NCI-H2107 treated with DMSO at 0.1 percent for 48 hours (cell line): ENCODE data around the gene MAST3.

Experiments used
- DNase-seq: peaks from one replicate; lab custom pipeline; 2025; ENCODE audit not compliant: unreplicated experiment; lab: John Stamatoyannopoulos, UW

Gene MAST3

DNA sequence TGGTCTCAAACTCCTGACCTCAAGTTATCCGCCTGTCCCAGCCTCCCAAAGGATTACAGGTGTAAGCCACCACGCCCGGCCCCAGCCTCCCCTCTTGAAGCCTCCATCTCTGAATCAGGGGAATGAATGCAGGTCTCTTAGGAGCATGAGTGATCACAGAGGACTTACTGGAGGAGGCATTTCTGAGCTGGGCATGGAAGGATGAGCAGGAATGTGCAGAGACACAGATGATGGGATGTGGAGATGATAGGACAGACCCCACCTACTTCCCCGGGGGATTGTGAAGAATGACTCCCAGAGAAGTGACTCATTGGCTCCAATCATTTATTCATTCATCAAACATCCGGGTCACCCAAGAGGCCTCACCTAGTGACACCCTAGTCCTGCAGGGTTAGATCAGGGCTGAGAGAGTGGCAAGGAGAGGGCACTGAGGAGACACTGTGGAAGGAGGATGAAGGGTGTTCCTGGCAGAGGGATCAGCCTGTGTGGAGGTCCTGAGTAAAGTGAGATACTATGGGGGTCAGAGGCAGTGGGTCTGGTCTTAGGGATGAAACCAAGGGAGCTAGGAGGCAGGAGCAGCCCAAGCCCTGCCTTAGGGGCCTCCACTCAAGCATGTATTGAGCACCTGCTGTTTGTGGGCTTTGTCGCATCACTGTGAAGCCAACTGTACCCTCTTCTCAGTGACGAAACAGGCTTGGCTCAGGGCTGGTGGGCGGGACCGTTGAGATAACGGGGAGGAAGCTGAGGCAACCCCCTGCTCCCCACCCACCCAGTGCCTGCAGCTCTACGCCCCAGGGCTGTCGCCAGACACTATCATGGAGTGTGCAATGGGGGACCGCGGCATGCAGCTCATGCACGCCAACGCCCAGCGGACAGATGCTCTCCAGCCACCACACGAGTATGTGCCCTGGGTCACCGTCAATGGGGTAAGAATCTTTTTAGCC lies 79.1 kb downstream of the MAST3 start:
- no peak for DNase-seq

DNA sequence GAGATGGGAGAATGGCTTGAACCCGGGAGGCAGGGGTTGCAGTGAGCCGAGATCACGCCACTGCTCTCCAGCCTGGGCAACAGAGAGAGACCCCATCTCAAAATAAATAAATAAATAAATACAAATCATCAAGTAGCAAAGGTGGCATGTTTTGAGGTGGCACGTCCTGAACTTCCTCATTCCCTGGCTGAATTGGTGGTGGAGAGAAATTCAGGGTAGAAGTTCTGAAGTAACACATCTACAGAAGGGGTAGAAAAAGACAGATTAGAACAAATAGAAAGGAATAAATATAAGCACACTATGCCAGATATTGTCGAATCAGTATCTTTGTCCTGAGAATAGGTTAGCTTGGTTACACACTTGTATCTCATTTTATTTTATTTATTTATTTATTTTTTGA lies 82.4 kb downstream of the MAST3 start:
- DNase-seq, result no peak

- DNase-seq, result no peak
Measured at GRCh38 chr19:18183529-18183928, 86.0 kb downstream of the MAST3 start.

DNA sequence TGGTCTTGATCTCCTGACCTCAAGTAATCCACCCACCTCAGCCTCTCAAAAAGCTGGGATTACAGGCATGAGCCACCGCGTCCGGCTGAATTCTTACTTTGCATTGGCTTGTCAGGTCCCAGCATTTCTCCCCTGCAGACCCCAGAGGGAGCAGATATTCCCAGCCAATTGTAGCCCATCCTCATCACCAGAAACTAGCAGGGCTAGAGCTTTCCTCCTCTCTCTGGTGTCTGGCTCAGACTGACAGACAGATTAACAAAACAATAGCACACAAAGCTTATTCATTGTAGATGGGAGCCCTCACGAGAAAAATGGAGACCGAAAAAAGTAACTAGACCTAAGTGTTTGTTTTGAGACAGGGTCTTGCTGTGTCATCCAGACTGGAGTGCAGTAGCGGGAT lies 88.0 kb downstream of the MAST3 start:
- DNase-seq, result no peak

DNA sequence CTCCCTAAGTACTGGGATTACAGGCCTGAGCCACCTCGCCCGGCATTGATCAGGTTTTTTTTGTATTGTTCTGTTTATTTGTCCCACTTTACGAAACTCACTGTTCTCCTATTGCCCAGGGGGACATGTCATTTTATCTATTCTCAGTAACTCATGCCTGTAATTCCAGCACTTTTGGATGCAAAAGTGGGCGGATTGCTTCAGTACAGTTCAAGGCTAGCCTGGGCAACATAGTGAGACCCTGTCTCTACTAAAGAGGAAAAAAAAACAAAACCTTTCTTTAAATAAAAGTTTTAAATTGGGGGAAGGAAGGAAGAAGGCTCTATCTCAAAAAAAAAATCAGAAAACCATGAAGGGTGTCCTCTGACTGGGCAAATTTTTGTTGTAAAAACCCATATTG lies 92.7 kb downstream of the MAST3 start:
- no peak for DNase-seq

- no peak for DNase-seq
Measured at GRCh38 chr19:18191640-18192062, 94.1 kb downstream of the MAST3 start.

DNA sequence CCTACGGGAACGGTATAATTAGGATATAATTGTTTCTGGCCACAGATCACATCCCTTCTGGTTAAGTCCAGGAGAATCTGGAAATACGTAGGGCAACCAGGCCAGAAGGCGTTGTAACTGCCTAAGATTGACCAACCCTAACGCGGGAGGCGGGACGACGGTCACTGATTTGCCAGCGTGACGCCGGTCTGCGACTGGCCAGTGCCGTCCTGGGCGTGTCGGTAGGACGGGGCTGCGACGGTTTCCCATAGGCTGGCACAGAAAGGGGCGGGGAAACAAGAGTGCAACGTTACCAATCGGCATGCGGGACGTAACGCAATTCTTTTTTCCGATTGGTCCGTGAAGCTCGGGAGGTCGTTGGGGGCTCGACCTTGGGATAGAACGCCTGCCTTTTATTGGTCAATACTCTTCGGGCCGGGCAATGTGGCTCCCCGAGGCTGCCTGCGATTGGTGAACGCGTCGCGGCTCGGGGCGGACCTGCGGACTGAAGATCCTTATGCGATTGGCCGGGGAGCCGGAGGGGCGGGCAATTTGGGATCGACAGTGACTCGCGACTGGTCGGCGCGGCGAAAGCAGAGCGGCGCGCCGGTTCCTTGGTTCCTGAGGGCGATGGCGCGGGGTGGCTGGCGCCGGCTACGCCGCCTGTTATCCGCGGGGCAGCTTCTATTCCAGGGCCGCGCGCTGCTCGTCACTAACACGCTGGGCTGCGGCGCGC lies 95.3 kb downstream of the MAST3 start, which contains the start of gene MPV17L2:
MPV17L2 (plus strand) TSS at position 546 of the 715 bp plus-strand sequence; CDS start at position 610, 64 bp downstream.
- peak; percentile 98 for DNase-seq

DNA sequence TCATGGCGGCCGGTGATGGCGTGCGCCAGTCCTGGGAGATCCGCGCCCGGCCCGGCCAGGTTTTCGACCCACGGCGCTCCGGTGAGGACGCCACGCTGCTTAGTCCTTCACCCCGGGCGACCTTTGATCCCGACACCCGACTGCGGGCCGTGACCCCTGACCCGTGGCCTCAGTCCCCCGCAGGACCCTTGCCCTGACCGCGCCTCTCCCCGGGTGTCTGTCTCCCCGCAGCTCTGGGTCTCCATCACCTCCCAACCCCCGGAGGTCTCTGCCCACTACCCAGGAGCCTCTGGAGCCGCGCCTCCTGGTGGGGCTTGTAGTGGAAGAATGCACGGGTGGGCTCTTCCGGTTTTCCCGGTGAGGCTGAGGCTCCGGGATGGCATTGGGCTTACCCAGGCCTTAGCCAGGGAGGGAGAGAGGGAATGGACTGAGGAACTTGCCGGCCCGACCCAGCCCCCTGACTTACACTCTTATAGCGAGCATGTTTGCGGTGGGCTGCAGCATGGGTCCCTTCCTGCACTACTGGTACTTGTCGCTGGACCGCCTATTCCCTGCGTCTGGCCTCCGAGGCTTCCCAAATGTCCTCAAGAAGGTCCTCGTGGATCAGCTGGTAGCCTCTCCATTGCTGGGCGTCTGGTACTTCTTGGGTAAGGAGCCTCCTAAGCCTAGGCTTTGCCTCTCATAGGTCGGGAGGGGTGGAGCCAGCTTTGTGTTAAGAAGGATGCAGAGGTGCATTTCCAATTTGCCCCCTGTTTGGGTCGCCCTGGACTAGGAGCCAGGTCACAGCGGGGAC lies 96.0 kb downstream of the MAST3 start:
- DNase-seq, result no peak

- DNase-seq, result no peak
Measured at GRCh38 chr19:18194181-18194530, 96.6 kb downstream of the MAST3 start.

GRCh38 chr19:18194554-18195238 lies 97.1 kb downstream of the MAST3 start:
- DNase-seq, result no peak

- no peak for DNase-seq
Measured at GRCh38 chr19:18196511-18196845, 98.9 kb downstream of the MAST3 start.

DNA sequence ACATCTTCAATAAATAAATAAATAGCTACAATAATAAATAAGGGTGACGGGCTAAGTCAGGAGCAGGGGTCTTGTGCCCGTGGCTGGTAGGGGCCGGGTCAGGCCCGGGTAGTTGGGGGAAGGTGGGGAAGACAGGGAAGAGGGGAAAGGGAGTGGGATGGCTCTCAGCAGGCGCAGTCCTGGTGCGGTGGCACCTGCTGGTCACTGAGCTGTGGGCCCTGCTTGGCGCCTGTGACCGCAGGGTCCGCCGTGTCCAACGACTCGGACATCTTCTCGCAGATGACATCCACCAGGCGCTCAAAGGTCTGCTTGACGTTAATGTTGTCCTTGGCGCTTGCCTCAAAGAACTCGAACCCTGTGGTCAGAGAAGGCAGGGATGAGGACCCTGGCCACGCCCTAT lies 99.7 kb downstream of the MAST3 start:
- DNase-seq, result no peak

DNA sequence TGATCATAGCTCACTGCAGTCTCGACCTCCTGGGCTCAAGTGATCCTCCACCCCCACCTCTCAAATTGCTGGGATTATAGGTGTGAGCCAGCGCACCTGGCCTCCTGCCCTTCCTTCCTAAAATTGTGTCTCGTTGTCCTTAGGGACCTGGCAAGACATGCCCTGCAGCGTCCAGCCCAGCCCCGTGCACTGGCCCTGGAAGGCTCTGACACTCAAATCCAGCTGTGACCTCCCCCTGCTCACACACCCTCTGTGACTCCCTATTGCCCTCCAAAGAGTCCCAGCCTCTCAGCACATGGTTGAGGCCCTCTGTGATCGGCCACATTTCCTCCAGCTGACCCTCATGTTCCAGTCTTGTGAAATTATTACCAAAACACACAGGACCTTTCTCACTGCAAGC lies 100.4 kb downstream of the MAST3 start:
- DNase-seq, result no peak

GRCh38 chr19:18198374-18198773 lies 100.8 kb downstream of the MAST3 start:
- no peak for DNase-seq
